GM21367 (cell line): ENCODE measurements around the gene IL21R.

Experiments
- ATAC-seq: cut with Tn5 transposase; IDR thresholded peaks from one replicate; pipeline ENCODE4 v1.9.1; 2021; ENCODE audit not compliant: unreplicated experiment

The IL21R gene

GRCh38 chr16:27401768-27402568, at the start of gene IL21R:
Gene IL21R (plus strand): TSS chr16:27402174. CDS start chr16:27430072, 27,898 bp downstream.
- peak; percentile 41 for ATAC-seq

- no peak for ATAC-seq
These were observed 48.1 kb upstream of the IL21R start for GRCh38 chr16:27353853-27354252.

- no peak for ATAC-seq
These were observed 46.4 kb upstream of the IL21R start for GRCh38 chr16:27355610-27356009.

GRCh38 chr16:27356794-27357193, 45.2 kb upstream of the IL21R start:
- ATAC-seq, result no peak

- no peak for ATAC-seq
These were observed 42.9 kb upstream of the IL21R start for GRCh38 chr16:27359051-27359450.

- ATAC-seq, result no peak
These were observed 42.4 kb upstream of the IL21R start for GRCh38 chr16:27359615-27360014.

- no peak for ATAC-seq
These were observed 40.0 kb upstream of the IL21R start for GRCh38 chr16:27361987-27362386.

- no peak for ATAC-seq
These were observed 39.3 kb upstream of the IL21R start for GRCh38 chr16:27362570-27363245.

GRCh38 chr16:27363246-27363632, 38.7 kb upstream of the IL21R start:
- ATAC-seq, result no peak

- no peak for ATAC-seq
These were observed 38.2 kb upstream of the IL21R start for GRCh38 chr16:27363797-27364196.

- no peak for ATAC-seq
These were observed 37.4 kb upstream of the IL21R start for GRCh38 chr16:27364493-27365141.

GRCh38 chr16:27365142-27366089, 36.6 kb upstream of the IL21R start:
- no peak for ATAC-seq

- ATAC-seq, result peak; percentile 11
These were observed 35.1 kb upstream of the IL21R start for GRCh38 chr16:27366687-27367460.

GRCh38 chr16:27367461-27368357, 34.3 kb upstream of the IL21R start:
- ATAC-seq, result peak; percentile 58

- ATAC-seq, result no peak
These were observed 33.6 kb upstream of the IL21R start for GRCh38 chr16:27368358-27368722.

- no peak for ATAC-seq
These were observed 32.2 kb upstream of the IL21R start for GRCh38 chr16:27369806-27370205.

GRCh38 chr16:27370318-27370717, 31.7 kb upstream of the IL21R start:
- ATAC-seq, result no peak

- ATAC-seq, result no peak
These were observed 28.7 kb upstream of the IL21R start for GRCh38 chr16:27373312-27373711.

GRCh38 chr16:27374221-27374803, 27.7 kb upstream of the IL21R start:
- peak; percentile 27 for ATAC-seq
